ENCODE measurements around the gene ABCG1.

GRCh38 chr21:42343101-42343500, 124.2 kb downstream of the ABCG1 start:
- TF ChIP-seq CTCF (IDR thresholded peaks at IDR 0.05 in 4 of 5, conservative IDR thresholded peaks at IDR 0.05 in 1 of 5) (no peak), POLR2A (IDR thresholded peaks at IDR 0.05) (no peak)
